Activated T-cell treated with anti-CD3 and anti-CD28 coated beads, Interleukin-2, amount 50 U/mL, for 4 hours (primary cell): ENCODE data around the gene FBP1. TPM values are rescaled to one million over a fixed set of nuclear protein-coding genes. Genes with fewer than 3 reads are reported as not detected.

Source experiments
- ATAC-seq, 2 donors: fragments of 200-7000 bp; cut with Tn5 transposase; one replicate each; pipeline ENCODE4 v1.10.0; 2021
- DNase-seq: peaks from one replicate; pipeline ENCODE4 v3.0.0-alpha.2; 2020
- H3K27me3 Mint-ChIP-seq: one replicate; pipeline ENCODE4 v1.8.0; 2021; ENCODE audit warnings: low read depth, mixed read lengths
- H3K36me3 Mint-ChIP-seq: one replicate; pipeline ENCODE4 v1.8.0; 2022; ENCODE audit warnings: mixed read lengths; ENCODE audit not compliant: insufficient read depth
- H3K4me1 Mint-ChIP-seq: one replicate; pipeline ENCODE4 v1.8.0; 2021; ENCODE audit warnings: low read depth, mixed read lengths
- H3K4me3 Mint-ChIP-seq: one replicate; pipeline ENCODE4 v1.8.0; 2021; ENCODE audit warnings: mild to moderate bottlenecking, moderate library complexity, mixed read lengths
- H3K9me3 Mint-ChIP-seq: one replicate; pipeline ENCODE4 v1.8.0; 2021; ENCODE audit warnings: mixed read lengths
- total RNA-seq, 3 donors: library from RNA; stranded (reverse); gene quantifications; one replicate each; pipeline ENCODE4 v1.2.1, GENCODE V29; 2021

Gene FBP1
- total RNA-seq = under 1 TPM; 0.47 to 0.51 (median 0.49) TPM

DNA sequence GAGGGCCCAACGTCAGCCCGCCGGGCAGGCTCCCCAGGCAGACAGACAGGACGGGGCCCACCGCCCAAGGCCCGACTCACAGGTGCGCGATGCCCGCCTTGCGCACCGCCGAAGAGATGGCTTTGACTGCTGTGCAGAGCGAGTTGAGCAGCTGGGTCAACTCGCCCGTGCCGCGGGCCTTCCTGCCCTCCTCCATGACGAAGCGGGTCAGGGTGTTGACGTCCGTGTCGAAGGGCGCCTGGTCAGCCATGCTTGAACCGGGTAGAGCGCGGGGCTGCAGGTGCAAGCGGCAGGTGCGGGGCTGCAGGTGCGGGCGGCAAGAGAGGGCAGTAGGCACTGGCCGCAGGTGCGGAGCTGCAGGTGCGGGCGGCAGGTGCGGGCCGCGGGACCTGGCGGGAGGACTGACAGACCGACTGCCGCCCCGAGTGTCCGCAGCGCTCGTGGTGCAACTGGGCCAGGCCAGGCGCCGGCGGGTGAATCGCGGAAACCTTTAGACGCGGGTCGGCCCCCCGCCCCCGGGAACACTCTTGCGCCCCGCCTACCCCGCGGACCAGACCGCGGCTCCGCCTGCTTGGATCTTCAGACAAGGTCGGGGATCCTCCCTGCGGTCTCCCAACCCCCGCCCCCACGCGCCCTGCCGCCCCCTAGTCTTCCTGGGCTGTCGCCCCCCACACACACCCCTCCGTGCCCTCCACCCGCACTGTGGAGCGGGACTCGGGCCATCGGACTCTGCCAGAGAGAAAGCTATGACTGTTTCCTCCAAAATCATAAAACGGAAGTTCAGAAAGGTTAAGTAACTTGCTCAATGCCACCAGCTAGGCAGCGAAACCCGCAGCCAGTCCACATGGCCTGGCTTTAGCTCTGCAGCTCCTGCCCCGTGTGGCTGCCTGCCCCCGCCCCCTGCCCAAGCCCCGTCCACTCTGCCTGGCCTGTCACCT is at the start of gene FBP1:
Gene FBP1 (minus strand): TSS at position 458 of the 938 bp plus-strand sequence. CDS start 208 bp downstream, at position 250.
- peak; percentile 70 to 80 for ATAC-seq
- H3K4me1 Mint-ChIP-seq = peaks cover 15% of the 10 kb centered on the region
- H3K27me3 Mint-ChIP-seq = peaks cover 9% of the 10 kb centered on the region
- no peaks in the 10 kb centered on the region for H3K36me3 Mint-ChIP-seq
- peak; percentile 19 for DNase-seq
- no peaks in the 10 kb centered on the region for H3K9me3 Mint-ChIP-seq
- H3K4me3 Mint-ChIP-seq = peak within 1 kb of the TSS; percentile 88

DNA sequence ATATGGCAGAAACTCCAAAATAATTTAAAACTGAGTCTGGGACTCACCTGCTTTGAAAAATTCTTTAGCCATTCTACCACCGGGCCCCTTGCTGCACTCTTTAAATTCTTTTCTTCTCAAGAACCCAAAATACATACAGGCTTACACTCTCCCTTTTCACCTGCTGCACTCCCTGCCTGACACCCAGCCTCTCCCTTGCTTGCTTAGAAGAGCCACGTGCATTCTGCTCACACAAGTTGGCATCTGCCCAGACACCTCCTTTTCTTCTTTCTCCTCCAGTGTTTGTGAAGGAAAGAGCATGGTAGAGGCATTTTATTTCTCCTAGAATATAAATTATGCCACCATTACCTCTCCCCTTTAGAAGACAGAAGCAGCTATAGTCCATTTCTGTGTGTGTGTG is 48.1 kb upstream of the FBP1 start:
- ATAC-seq (no peak), DNase-seq (no peak)
- H3K9me3 Mint-ChIP-seq = no peaks in the 10 kb centered on the region
- H3K4me3 Mint-ChIP-seq = no peak overlapping the region
- no peaks in the 10 kb centered on the region for H3K27me3 Mint-ChIP-seq
- no peaks in the 10 kb centered on the region for H3K4me1 Mint-ChIP-seq
- H3K36me3 Mint-ChIP-seq = no peaks in the 10 kb centered on the region

GRCh38 chr9:94685359-94685758 is 46.0 kb upstream of the FBP1 start:
- Mint-ChIP-seq H3K9me3 (no peaks in the 10 kb centered on the region), H3K36me3 (no peaks in the 10 kb centered on the region), H3K27me3 (peaks cover 4% of the 10 kb centered on the region), H3K4me1 (no peaks in the 10 kb centered on the region), H3K4me3 (no peak overlapping the region)
- no peak for ATAC-seq
- DNase-seq = no peak

GRCh38 chr9:94681508-94681907 is 42.2 kb upstream of the FBP1 start:
- ATAC-seq = peak; percentile 91 to 92
- Mint-ChIP-seq H3K9me3 (no peaks in the 10 kb centered on the region), H3K4me3 (no peak overlapping the region), H3K27me3 (peaks cover 14% of the 10 kb centered on the region), H3K4me1 (no peaks in the 10 kb centered on the region), H3K36me3 (no peaks in the 10 kb centered on the region)
- DNase-seq = peak; percentile 47

- H3K27me3 Mint-ChIP-seq = peaks cover 14% of the 10 kb centered on the region
- H3K4me3 Mint-ChIP-seq = no peak overlapping the region
- ATAC-seq = no peak
- no peaks in the 10 kb centered on the region for H3K36me3 Mint-ChIP-seq
- H3K4me1 Mint-ChIP-seq = no peaks in the 10 kb centered on the region
- no peaks in the 10 kb centered on the region for H3K9me3 Mint-ChIP-seq
- DNase-seq = no peak
These were observed 41.3 kb upstream of the FBP1 start for GRCh38 chr9:94680621-94681020.

DNA sequence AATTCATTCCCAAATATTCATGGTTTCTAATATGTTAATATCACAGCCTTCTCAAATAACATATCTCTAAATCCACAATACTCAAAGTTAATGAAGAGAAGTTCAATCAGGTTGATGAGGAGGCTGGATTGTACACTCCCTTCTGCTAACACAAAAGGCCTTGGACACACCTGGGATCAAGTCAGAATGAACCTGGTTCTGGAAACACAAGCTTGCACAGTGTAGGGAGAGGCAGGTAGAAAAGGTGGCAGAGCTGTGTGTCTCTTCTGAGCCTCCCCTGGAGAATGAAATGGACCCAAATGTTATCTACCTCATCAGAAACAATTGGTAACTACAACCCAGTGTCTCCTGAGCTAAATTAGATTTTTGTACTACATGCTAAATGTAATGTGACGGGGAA is 40.7 kb upstream of the FBP1 start:
- Mint-ChIP-seq H3K27me3 (peaks cover 14% of the 10 kb centered on the region), H3K4me1 (no peaks in the 10 kb centered on the region), H3K4me3 (no peak overlapping the region), H3K9me3 (no peaks in the 10 kb centered on the region), H3K36me3 (no peaks in the 10 kb centered on the region)
- DNase-seq = no peak
- ATAC-seq = no peak

DNA sequence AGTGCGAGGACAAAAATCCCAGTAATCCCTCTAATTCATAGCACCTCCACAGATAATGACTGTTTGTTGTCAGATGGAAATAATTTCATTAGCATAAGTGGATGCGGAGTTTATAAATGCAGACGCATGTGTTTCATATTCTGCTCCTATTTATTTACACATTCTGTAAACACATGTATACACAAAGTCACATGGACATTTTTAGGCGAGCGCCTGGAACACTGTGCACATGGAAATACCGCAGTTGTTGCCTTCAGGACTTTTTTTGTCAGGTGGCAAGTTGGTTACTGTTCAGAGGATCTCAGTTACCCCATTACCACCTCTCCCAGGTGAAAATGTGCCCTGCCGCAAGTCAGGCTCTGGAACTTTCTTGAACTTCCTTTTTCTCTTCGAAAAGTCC is 40.3 kb upstream of the FBP1 start:
- H3K36me3 Mint-ChIP-seq = no peaks in the 10 kb centered on the region
- ATAC-seq (no peak), DNase-seq (no peak)
- H3K27me3 Mint-ChIP-seq = peaks cover 14% of the 10 kb centered on the region
- no peaks in the 10 kb centered on the region for H3K9me3 Mint-ChIP-seq
- H3K4me1 Mint-ChIP-seq = no peaks in the 10 kb centered on the region
- H3K4me3 Mint-ChIP-seq = no peak overlapping the region

- ATAC-seq = no peak
- H3K9me3 Mint-ChIP-seq = no peaks in the 10 kb centered on the region
- H3K36me3 Mint-ChIP-seq = no peaks in the 10 kb centered on the region
- no peak for DNase-seq
- peaks cover 14% of the 10 kb centered on the region for H3K27me3 Mint-ChIP-seq
- no peak overlapping the region for H3K4me3 Mint-ChIP-seq
- H3K4me1 Mint-ChIP-seq = no peaks in the 10 kb centered on the region
These were observed 38.6 kb upstream of the FBP1 start for GRCh38 chr9:94677929-94678328.

DNA sequence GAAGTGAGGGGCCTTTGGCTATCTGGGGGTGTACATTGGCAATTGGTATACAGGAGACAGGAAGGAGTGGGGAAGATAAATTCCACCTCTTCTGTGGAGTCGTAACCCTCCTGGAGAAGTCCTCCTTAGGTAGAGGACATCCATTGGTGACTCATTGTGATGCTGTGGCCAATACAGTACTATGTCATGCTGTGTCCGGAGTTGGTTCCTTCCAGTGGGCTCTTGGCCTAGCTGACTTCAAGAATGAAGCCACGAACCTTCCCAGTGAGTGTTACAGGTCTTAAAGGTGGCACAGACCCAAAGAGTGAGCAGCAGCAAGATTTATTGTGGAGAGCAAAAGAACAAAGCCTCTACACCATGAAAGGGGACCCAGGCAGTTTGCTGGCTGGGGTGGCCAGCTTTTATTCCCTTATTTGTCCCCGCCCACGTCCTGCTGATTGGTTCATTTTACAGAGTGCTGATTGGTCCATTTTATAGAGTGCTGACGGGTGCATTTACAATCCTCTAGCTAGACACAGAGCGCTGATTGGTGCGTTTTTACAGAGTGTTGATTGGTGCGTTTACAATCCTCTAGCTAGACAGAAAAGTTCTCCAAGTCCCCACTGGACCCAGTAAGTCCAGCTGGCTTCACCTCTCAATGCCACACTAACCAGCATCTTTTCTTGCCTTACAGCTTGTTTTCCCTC is 37.3 kb upstream of the FBP1 start:
- Mint-ChIP-seq H3K9me3 (no peaks in the 10 kb centered on the region), H3K36me3 (no peaks in the 10 kb centered on the region), H3K4me3 (no peak overlapping the region), H3K4me1 (no peaks in the 10 kb centered on the region), H3K27me3 (peaks cover 14% of the 10 kb centered on the region)
- ATAC-seq (no peak), DNase-seq (no peak)

GRCh38 chr9:94675008-94675881 is 35.9 kb upstream of the FBP1 start:
- no peaks in the 10 kb centered on the region for H3K36me3 Mint-ChIP-seq
- H3K9me3 Mint-ChIP-seq = no peaks in the 10 kb centered on the region
- no peak overlapping the region for H3K4me3 Mint-ChIP-seq
- ATAC-seq (no peak), DNase-seq (no peak)
- H3K27me3 Mint-ChIP-seq = peaks cover 10% of the 10 kb centered on the region
- peaks cover 1% of the 10 kb centered on the region for H3K4me1 Mint-ChIP-seq

DNA sequence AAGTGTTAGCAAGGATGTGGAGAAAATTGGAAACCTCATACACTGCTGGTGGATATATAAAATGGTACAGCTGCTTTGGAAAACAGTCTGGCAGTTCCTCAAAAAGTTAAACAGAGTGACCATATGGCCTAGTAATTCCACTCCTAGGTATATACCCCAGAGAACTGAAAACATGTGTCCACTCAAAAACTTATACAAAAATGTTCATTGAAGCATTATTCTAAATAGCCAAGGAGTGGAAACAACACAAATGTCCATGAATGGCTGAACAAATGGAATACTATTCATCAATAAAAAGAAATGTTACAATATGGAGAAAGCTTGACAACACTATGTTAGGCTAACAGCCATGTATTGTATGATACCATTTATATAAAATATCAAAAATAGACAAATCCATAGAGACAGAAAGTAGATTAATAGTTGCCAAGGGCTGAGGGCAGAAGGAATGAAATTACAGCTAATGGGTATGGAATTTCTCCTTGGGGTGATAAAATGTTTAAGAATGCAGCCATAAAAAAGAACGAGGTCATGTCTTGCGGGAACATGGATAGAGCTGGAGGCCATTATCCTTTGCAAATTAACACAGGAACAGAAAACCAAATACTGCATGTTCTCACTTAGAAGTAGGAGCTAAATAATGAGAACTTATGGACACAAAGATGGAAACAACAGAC is 33.6 kb upstream of the FBP1 start:
- no peak for DNase-seq
- Mint-ChIP-seq H3K4me3 (no peak overlapping the region), H3K4me1 (peaks cover 3% of the 10 kb centered on the region), H3K9me3 (no peaks in the 10 kb centered on the region), H3K27me3 (no peaks in the 10 kb centered on the region), H3K36me3 (no peaks in the 10 kb centered on the region)
- ATAC-seq = no peak

GRCh38 chr9:94668928-94669729 is 29.8 kb upstream of the FBP1 start:
- H3K27me3 Mint-ChIP-seq = peaks cover 10% of the 10 kb centered on the region
- H3K9me3 Mint-ChIP-seq = no peaks in the 10 kb centered on the region
- peak overlapping the region; percentile 80 for H3K4me3 Mint-ChIP-seq
- no peaks in the 10 kb centered on the region for H3K36me3 Mint-ChIP-seq
- H3K4me1 Mint-ChIP-seq = peaks cover 3% of the 10 kb centered on the region
- DNase-seq = peak; percentile 23
- ATAC-seq = peak; percentile 91 to 93

- Mint-ChIP-seq H3K27me3 (peaks cover 15% of the 10 kb centered on the region), H3K4me3 (peak overlapping the region; percentile 5), H3K9me3 (no peaks in the 10 kb centered on the region), H3K4me1 (peaks cover 3% of the 10 kb centered on the region), H3K36me3 (no peaks in the 10 kb centered on the region)
- no peak for ATAC-seq
- DNase-seq = no peak
These were observed 29.2 kb upstream of the FBP1 start for GRCh38 chr9:94668418-94668927.
